NCI-H1092 (cell line): ENCODE measurements around the gene NRIP3.

Source experiments
- DNase-seq: peaks from one replicate; lab custom pipeline; 2025; lab: John Stamatoyannopoulos, UW

NRIP3 gene

GRCh38 chr11:9003573-9004182, at the start of gene NRIP3:
Gene NRIP3, minus strand, starts transcription at chr11:9004001. Its CDS starts 66 bp downstream, at chr11:9003935.
- DNase-seq = peak; percentile 80

GRCh38 chr11:9052316-9052715, 48.5 kb upstream of the NRIP3 start:
- DNase-seq = no peak

- no peak for DNase-seq
These were observed 46.2 kb upstream of the NRIP3 start for GRCh38 chr11:9049959-9050358.

GRCh38 chr11:9047964-9048523, 44.2 kb upstream of the NRIP3 start:
- DNase-seq = no peak

- no peak for DNase-seq
These were observed 42.7 kb upstream of the NRIP3 start for GRCh38 chr11:9046481-9046880.

- no peak for DNase-seq
These were observed 38.7 kb upstream of the NRIP3 start for GRCh38 chr11:9042488-9042887.

GRCh38 chr11:9041747-9042146, 37.9 kb upstream of the NRIP3 start:
- no peak for DNase-seq

- no peak for DNase-seq
These were observed 36.6 kb upstream of the NRIP3 start for GRCh38 chr11:9040410-9040809.

- no peak for DNase-seq
These were observed 36.1 kb upstream of the NRIP3 start for GRCh38 chr11:9039863-9040262.

GRCh38 chr11:9039198-9039597, 35.4 kb upstream of the NRIP3 start:
- no peak for DNase-seq

- no peak for DNase-seq
These were observed 34.7 kb upstream of the NRIP3 start for GRCh38 chr11:9038541-9038940.

- DNase-seq = no peak
These were observed 34.2 kb upstream of the NRIP3 start for GRCh38 chr11:9037963-9038362.

- no peak for DNase-seq
These were observed 33.4 kb upstream of the NRIP3 start for GRCh38 chr11:9037046-9037780.

- peak; percentile 9 for DNase-seq
These were observed 26.8 kb upstream of the NRIP3 start for GRCh38 chr11:9030601-9031000.

GRCh38 chr11:9029422-9029821, 25.6 kb upstream of the NRIP3 start:
- DNase-seq = no peak

GRCh38 chr11:9028581-9028980, 24.8 kb upstream of the NRIP3 start:
- no peak for DNase-seq

GRCh38 chr11:9025101-9025850, 21.5 kb upstream of the NRIP3 start:
- no peak for DNase-seq

- DNase-seq = no peak
These were observed 19.3 kb upstream of the NRIP3 start for GRCh38 chr11:9022961-9023680.

GRCh38 chr11:9020916-9021315, 17.1 kb upstream of the NRIP3 start:
- DNase-seq = no peak

- DNase-seq = no peak
These were observed 16.1 kb upstream of the NRIP3 start for GRCh38 chr11:9019861-9020260.

- DNase-seq = no peak
These were observed 14.0 kb upstream of the NRIP3 start for GRCh38 chr11:9017773-9018172.
